Activated T-cell treated with anti-CD3 and anti-CD28 coated beads, Interleukin-2, amount 50 U/mL, for 4 hours (primary cell): Measurements from ENCODE around the gene ANKEF1. TPM values are rescaled to one million over a fixed set of nuclear protein-coding genes. Genes with fewer than 3 reads are reported as not detected.
A peak's percentile ranks its signal among the peaks of the same experiment; 100 is the strongest.

Source experiments
- ATAC-seq, 2 donors: fragments of 200-7000 bp; cut with Tn5 transposase; one replicate each; pipeline ENCODE4 v1.10.0; 2021
- DNase-seq: peaks from one replicate; pipeline ENCODE4 v3.0.0-alpha.2; 2020
- H3K27me3 Mint-ChIP-seq: one replicate; pipeline ENCODE4 v1.8.0; 2021; ENCODE audit warnings: low read depth, mixed read lengths
- H3K36me3 Mint-ChIP-seq: one replicate; pipeline ENCODE4 v1.8.0; 2022; ENCODE audit warnings: mixed read lengths; ENCODE audit not compliant: insufficient read depth
- H3K4me1 Mint-ChIP-seq: one replicate; pipeline ENCODE4 v1.8.0; 2021; ENCODE audit warnings: low read depth, mixed read lengths
- H3K4me3 Mint-ChIP-seq: one replicate; pipeline ENCODE4 v1.8.0; 2021; ENCODE audit warnings: mild to moderate bottlenecking, moderate library complexity, mixed read lengths
- H3K9me3 Mint-ChIP-seq: one replicate; pipeline ENCODE4 v1.8.0; 2021; ENCODE audit warnings: mixed read lengths
- total RNA-seq, 3 donors: library from RNA; stranded (reverse); gene quantifications; one replicate each; pipeline ENCODE4 v1.2.1, GENCODE V29; 2021

The ANKEF1 gene
- total RNA-seq, 3 donors from 2014 or later: 0.30 to 2.3 (median 1.6) TPM

- Mint-ChIP-seq H3K4me3 (no peak overlapping the region), H3K4me1 (no peaks in the 10 kb centered on the region), H3K9me3 (no peaks in the 10 kb centered on the region), H3K27me3 (peaks cover 11% of the 10 kb centered on the region), H3K36me3 (no peaks in the 10 kb centered on the region)
- ATAC-seq: no peak
- DNase-seq: no peak
Observed at GRCh38 chr20:10089871-10090587, 55.2 kb downstream of the ANKEF1 start.

- H3K4me1 Mint-ChIP-seq: no peaks in the 10 kb centered on the region
- H3K4me3 Mint-ChIP-seq: no peak overlapping the region
- H3K9me3 Mint-ChIP-seq: no peaks in the 10 kb centered on the region
- H3K27me3 Mint-ChIP-seq: peaks cover 11% of the 10 kb centered on the region
- H3K36me3 Mint-ChIP-seq: no peaks in the 10 kb centered on the region
- ATAC-seq (no peak), DNase-seq (peak; percentile 7)
Observed at GRCh38 chr20:10090588-10091166, 55.9 kb downstream of the ANKEF1 start.

- Mint-ChIP-seq H3K36me3 (no peaks in the 10 kb centered on the region), H3K4me1 (no peaks in the 10 kb centered on the region), H3K4me3 (no peak overlapping the region), H3K9me3 (no peaks in the 10 kb centered on the region), H3K27me3 (peaks cover 15% of the 10 kb centered on the region)
- DNase-seq: no peak
- no peak for ATAC-seq
Observed at GRCh38 chr20:10093087-10093591, 58.4 kb downstream of the ANKEF1 start.

GRCh38 chr20:10094566-10095173 is 59.9 kb downstream of the ANKEF1 start:
- no peak for DNase-seq
- no peak overlapping the region for H3K4me3 Mint-ChIP-seq
- H3K36me3 Mint-ChIP-seq: no peaks in the 10 kb centered on the region
- H3K27me3 Mint-ChIP-seq: peaks cover 15% of the 10 kb centered on the region
- no peaks in the 10 kb centered on the region for H3K4me1 Mint-ChIP-seq
- no peak for ATAC-seq
- peaks cover 3% of the 10 kb centered on the region for H3K9me3 Mint-ChIP-seq

GRCh38 chr20:10096790-10097189 is 62.0 kb downstream of the ANKEF1 start:
- no peaks in the 10 kb centered on the region for H3K36me3 Mint-ChIP-seq

GRCh38 chr20:10105046-10105445 is 70.3 kb downstream of the ANKEF1 start:
- no peak for ATAC-seq
- H3K4me3 Mint-ChIP-seq: no peak overlapping the region
- no peaks in the 10 kb centered on the region for H3K36me3 Mint-ChIP-seq
- no peaks in the 10 kb centered on the region for H3K4me1 Mint-ChIP-seq
- peaks cover 3% of the 10 kb centered on the region for H3K27me3 Mint-ChIP-seq
- DNase-seq: no peak
- peaks cover 6% of the 10 kb centered on the region for H3K9me3 Mint-ChIP-seq

More at GRCh38 chr20:10096790-10097189, 62.0 kb downstream of the ANKEF1 start:
- H3K4me1 Mint-ChIP-seq: no peaks in the 10 kb centered on the region
- H3K4me3 Mint-ChIP-seq: no peak overlapping the region
- no peak for ATAC-seq
- H3K27me3 Mint-ChIP-seq: peaks cover 15% of the 10 kb centered on the region
- no peak for DNase-seq
- peaks cover 3% of the 10 kb centered on the region for H3K9me3 Mint-ChIP-seq

Other genes with a start within 250 kb of the ANKEF1 start
- not detected for gene PAK5, start 195.9 kb upstream of the ANKEF1 start, total RNA-seq
- under 1 TPM in 1 of 3 donors, not detected in 2; 0.10 TPM for gene SNAP25, start 183.8 kb downstream of the ANKEF1 start, total RNA-seq